Neuron (in vitro differentiated cells): Measurements from ENCODE around the gene RANBP2.
"Not testable (repeated sequence)": the region's sequence is repeated elsewhere in the genome, so short reads cannot be mapped to it uniquely, and the experiment has no call there.

Experiments used
- H2AFZ ChIP-seq: one replicate; pipeline ENCODE4 v1.6.1; 2013; ENCODE audit warnings: low read depth, mild to moderate bottlenecking, inconsistent platforms, low read length, moderate library complexity
- H3K27me3 ChIP-seq: one replicate; pipeline ENCODE4 v1.6.1; 2013; ENCODE audit warnings: low read length; ENCODE audit not compliant: insufficient read depth
- H3K36me3 ChIP-seq: one replicate; pipeline ENCODE4 v1.6.1; 2013; ENCODE audit warnings: low read length; ENCODE audit not compliant: insufficient read depth
- H3K4me1 ChIP-seq: one replicate; pipeline ENCODE4 v1.6.1; 2013; ENCODE audit warnings: low read length; ENCODE audit not compliant: insufficient read depth
- H3K4me3 ChIP-seq: 2 replicates; pipeline ENCODE4 v1.5.1; 2013; ENCODE audit warnings: mild to moderate bottlenecking, low read length, moderate library complexity
- H3K9me3 ChIP-seq: one replicate; pipeline ENCODE4 v1.6.1; 2013; ENCODE audit warnings: low read length

Gene RANBP2

DNA sequence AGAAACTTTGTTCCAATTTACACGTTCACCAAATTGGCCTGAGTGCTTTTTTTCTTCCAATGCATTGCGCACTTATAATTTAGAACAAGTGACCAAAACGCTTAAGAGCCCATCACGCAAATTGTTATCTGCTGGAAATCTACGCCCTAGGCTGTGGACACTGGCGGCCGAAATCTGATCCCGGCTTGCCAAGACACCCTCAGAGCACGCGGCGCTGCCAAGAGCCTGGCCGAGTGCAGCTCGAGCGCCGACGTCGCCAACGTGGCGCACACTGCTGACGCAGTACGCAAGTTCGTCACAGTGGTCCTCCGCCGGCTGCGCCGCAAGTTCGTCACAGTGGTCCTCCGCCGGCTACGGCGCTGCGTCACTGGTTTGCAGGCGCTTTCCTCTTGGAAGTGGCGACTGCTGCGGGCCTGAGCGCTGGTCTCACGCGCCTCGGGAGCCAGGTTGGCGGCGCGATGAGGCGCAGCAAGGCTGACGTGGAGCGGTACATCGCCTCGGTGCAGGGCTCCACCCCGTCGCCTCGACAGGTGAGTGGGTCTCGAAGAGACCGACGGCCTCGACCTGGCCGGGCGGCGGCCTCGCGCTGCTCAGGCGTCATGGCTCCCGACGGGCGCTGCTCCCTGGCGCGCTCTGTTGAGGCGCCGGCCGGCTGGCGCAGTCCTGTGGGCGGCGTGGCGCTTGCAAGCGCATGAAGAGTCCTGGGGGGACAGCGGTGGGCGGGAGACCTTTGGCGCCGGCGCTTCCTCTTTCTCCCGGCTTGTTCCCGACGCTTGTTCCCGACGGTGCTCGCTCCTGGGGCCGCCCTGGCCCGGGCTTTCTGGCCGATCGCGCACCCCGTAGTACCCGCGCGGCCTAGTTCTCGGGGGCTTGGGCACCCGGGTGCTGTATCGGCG is at the start of gene RANBP2:
TSS of gene RANBP2 (plus strand) at position 334 of the 896 bp plus-strand sequence. CDS start at position 459, 125 bp downstream.
- H3K9me3 ChIP-seq = no peaks in the 10 kb centered on the region
- peaks cover 3% of the 10 kb centered on the region for H3K4me1 ChIP-seq
- H3K36me3 ChIP-seq = no peaks in the 10 kb centered on the region
- H3K27me3 ChIP-seq = no peaks in the 10 kb centered on the region
- H2AFZ ChIP-seq = peak within 1 kb of the TSS; percentile 52
- H3K4me3 ChIP-seq = peak within 1 kb of the TSS; percentile 66

- not testable (repeated sequence) for H3K27me3 ChIP-seq, H3K4me1 ChIP-seq, H3K9me3 ChIP-seq, H3K36me3 ChIP-seq, H2AFZ ChIP-seq, H3K4me3 ChIP-seq
Observed at GRCh38 chr2:108670282-108670681, 49.0 kb upstream of the RANBP2 start.

DNA sequence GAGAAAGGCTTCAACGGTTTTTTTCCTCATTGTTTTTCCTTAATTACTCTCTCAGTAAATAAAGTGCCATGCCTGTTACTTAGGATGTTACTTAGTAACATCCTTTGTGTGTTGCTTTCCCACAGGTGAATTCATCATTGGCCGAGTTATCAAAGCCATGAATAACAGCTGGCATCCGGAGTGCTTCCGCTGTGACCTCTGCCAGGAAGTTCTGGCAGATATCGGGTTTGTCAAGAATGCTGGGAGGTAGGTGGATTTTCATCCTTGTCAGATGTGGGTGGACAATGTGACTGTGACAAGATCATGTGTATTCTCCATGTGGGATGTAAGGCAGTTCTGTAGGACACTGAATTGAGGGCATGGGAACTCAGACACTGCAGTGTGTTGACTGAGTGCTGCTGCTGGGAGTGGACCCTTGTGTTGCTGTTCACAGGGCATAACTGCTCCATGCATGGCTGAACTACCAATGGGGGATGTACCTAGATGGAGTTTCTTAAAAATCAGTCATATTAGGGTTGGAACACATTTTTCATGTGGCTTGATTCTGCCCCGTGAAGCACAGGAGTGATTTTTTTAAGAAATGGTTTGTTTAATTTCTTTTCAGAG is 47.0 kb upstream of the RANBP2 start:
- H3K4me3 ChIP-seq, H3K9me3 ChIP-seq, H2AFZ ChIP-seq, H3K4me1 ChIP-seq, H3K27me3 ChIP-seq: not testable (repeated sequence)
- peaks cover 10% of the 10 kb centered on the region for H3K36me3 ChIP-seq

- H3K36me3 ChIP-seq = peaks cover 14% of the 10 kb centered on the region
- not testable (repeated sequence) for H3K4me3 ChIP-seq, H2AFZ ChIP-seq, H3K4me1 ChIP-seq, H3K27me3 ChIP-seq, H3K9me3 ChIP-seq
Observed at GRCh38 chr2:108676522-108676921, 42.8 kb upstream of the RANBP2 start.

DNA sequence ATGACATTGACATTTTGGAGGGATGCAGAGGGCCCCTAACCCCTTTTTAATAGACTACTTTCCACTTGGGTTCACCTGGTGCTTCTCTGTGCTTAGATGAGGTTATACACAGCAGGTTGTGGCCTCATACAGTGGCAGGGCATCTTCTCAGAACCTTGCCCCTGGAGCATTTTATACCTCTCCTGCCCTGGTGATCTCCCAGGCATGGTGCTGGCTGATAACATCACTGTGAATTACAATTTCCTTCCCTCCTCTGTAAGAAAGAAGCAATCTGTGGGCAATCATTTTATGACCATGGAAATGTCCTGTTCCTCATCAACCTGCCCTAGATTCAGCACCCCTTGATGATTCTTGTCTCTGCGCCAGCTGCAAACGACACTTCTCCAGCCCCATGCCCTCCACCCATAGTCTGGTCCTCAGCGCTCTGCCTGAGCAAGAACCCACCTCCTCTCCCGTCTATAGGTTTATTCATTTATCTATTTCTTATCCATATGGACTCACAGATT is 42.0 kb upstream of the RANBP2 start:
- H3K27me3 ChIP-seq, H3K4me1 ChIP-seq, H3K9me3 ChIP-seq, H3K4me3 ChIP-seq, H2AFZ ChIP-seq: not testable (repeated sequence)
- peaks cover 14% of the 10 kb centered on the region for H3K36me3 ChIP-seq

- H3K4me3 ChIP-seq, H3K9me3 ChIP-seq, H3K27me3 ChIP-seq, H3K4me1 ChIP-seq, H2AFZ ChIP-seq: not testable (repeated sequence)
- peaks cover 11% of the 10 kb centered on the region for H3K36me3 ChIP-seq
Observed at GRCh38 chr2:108678198-108678651, 41.1 kb upstream of the RANBP2 start.

DNA sequence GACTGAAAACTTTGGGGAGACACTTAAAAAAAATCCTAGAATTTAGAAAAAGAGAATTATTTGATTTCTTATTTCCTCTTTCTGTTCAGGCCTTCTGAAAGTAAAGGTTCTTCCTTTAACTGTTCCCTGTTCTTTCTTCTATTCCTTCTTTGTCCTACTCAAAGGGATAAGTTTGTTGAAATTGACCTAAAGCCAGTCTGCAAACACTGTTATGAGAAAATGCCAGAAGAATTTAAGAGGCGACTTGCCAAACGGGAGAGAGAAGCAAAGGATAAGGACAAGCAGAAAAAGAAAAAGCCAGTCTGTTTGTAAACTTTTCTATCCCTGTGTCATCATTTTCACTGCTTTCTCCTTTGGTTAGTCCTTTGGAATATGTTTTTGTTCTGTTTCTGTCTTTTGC is 38.5 kb upstream of the RANBP2 start:
- peaks cover 12% of the 10 kb centered on the region for H3K36me3 ChIP-seq
- H3K4me1 ChIP-seq, H3K9me3 ChIP-seq, H3K4me3 ChIP-seq, H2AFZ ChIP-seq, H3K27me3 ChIP-seq: not testable (repeated sequence)

DNA sequence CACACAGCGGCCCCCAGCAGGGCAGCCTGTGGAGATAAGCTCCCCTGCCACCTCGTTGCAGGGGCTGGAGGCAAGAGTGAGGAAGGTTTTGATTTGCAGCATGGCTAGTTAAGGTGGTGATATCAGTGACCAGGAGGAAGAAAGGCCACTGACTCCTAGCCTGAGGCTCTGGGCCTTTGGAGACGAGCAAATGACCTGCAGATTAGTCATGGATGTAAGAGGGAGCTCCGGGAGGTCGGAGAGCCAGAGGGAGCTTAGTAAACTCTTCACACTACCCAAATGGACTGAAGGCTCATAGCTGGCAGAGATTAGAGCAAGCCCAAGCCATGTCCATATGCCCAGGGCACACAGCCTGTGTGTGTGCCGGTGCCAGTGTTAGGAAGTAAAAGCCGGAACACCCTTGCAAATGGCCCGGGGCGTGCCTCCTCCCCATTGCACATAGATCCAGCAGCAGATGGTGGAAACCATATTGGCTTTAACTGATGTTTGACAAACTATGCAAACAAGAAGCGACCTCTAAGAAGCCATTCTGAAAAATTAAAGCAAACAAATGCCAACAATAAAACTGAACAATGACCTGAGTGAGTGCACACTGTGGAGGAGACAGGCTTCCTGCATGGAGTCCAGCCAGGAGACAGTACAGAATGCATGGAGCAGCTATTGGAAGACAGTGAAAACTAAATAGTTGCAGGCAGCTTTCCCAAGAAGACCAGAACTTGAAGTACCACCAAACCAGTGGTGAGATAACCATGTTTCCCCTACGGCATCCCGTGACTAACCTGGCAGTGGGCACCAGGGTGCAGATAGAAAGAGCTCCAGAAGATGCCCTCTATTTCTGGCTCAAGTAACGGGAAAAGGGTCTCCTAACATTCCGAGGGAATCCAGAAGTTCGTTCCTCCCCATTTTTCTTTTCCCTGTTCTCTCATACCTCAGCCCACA is 30.2 kb upstream of the RANBP2 start:
- H3K4me1 ChIP-seq, H2AFZ ChIP-seq, H3K27me3 ChIP-seq: not testable (repeated sequence)

DNA sequence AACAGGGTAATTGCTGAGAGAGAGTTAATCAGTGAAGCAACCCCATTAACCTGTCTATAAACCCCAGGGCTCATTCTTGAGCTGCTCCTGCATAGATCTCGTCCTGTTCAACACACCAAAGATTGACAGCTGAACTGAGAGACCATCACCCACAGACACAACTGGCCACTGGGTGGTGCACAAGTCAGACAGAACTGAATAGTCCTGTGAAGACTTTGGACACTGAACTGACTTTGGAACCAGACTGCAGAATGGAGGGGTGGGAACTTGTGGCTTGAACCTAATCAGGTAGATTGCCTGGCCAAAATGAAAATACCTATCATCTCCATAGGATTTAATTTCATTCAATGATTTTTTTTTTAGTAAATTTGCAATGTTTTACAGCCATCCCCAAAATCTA is 29.3 kb upstream of the RANBP2 start:
- not testable (repeated sequence) for H3K4me3 ChIP-seq, H3K27me3 ChIP-seq, H3K9me3 ChIP-seq, H2AFZ ChIP-seq, H3K4me1 ChIP-seq, H3K36me3 ChIP-seq

More for the DNA sequence above, 30.2 kb upstream of the RANBP2 start:
- not testable (repeated sequence) for H3K4me3 ChIP-seq, H3K9me3 ChIP-seq, H3K36me3 ChIP-seq

DNA sequence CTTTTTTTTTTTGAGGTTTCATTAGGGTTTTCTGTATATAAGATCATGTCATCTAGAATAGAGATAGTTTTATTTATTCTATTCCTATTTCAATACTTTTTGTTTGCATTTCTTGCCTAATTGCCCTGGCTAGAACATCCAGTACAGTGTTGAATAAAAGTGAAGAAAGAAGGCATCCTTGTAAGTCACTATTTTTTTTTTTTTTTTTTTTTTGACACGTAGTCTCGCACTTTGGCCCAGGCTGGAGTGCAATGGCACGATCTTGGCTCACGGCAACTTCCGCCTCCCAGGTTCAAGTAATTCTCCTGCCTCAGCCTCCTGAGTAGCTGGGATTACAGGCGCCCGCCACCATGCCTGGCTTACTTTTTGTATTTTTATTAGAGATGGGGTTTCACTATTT is 27.8 kb upstream of the RANBP2 start:
- Histone ChIP-seq H3K9me3 (no peaks in the 10 kb centered on the region), H3K36me3 (no peaks in the 10 kb centered on the region), H2AFZ (no peak overlapping the region), H3K27me3 (no peaks in the 10 kb centered on the region), H3K4me1 (no peaks in the 10 kb centered on the region), H3K4me3 (no peak overlapping the region)

DNA sequence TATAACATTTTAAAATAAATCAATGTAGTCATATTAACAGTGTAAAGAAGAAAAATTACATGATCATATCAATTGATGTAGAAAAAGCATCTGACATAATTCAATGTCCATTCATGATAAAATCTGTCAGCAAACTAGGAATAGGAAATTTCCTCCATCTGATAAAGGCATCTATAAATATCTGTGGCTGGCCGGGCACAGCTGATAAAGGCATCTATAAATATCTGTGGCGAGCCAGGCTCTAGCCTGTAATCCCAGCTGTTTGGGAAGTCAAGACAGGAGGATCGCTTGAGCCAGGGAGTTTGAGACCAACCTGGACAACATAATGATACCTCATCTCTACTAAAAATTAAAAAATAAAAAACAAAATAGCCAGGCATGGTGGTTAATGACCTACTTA is 18.1 kb upstream of the RANBP2 start:
- no peaks in the 10 kb centered on the region for H3K4me1 ChIP-seq
- H3K27me3 ChIP-seq = no peaks in the 10 kb centered on the region
- no peaks in the 10 kb centered on the region for H3K9me3 ChIP-seq
- no peak overlapping the region for H2AFZ ChIP-seq
- H3K36me3 ChIP-seq = no peaks in the 10 kb centered on the region
- no peak overlapping the region for H3K4me3 ChIP-seq

DNA sequence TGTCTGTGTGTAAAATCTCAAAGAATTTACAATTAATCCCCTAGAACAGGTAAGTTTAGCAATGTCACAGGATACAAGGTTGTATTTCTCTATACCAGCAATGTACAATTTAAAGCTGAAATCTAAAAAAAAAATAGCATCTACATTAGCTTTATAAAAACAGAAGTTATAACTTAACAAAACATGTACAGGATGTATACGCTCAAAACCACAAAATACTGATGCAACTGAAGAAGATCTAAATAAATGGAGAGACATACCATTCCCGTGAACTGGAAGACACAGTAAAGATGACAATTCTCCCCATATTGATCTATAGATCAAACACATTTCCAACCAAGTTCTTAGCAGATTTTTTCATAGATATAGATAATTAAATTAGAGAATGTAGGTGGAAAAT is 17.5 kb upstream of the RANBP2 start:
- H2AFZ ChIP-seq = no peak overlapping the region
- H3K9me3 ChIP-seq = no peaks in the 10 kb centered on the region
- no peaks in the 10 kb centered on the region for H3K27me3 ChIP-seq
- H3K4me1 ChIP-seq = no peaks in the 10 kb centered on the region
- H3K36me3 ChIP-seq = no peaks in the 10 kb centered on the region
- H3K4me3 ChIP-seq = no peak overlapping the region

- Histone ChIP-seq H3K36me3 (no peaks in the 10 kb centered on the region), H2AFZ (no peak overlapping the region), H3K9me3 (no peaks in the 10 kb centered on the region), H3K27me3 (no peaks in the 10 kb centered on the region), H3K4me1 (no peaks in the 10 kb centered on the region), H3K4me3 (no peak overlapping the region)
Observed at GRCh38 chr2:108704871-108705270, 14.4 kb upstream of the RANBP2 start.
